Uterus (tissue), 2 donors: Measurements from ENCODE around the gene EFEMP1.

ENCODE experiments used
- CTCF ChIP-seq, 4 experiments: fragments of 200-600 bp in 2 of 4; fragments of 450-650 bp in 2 of 4; sonication (generic) in 2 of 4; IDR thresholded peaks; one replicate each; pipeline ENCODE4 v1.5.1; 2016 to 2019; ENCODE audit warnings: antibody characterized with exemption in 4 of 4, mild to moderate bottlenecking in 2 of 4, moderate library complexity in 1 of 4
- POLR2A ChIP-seq, 2 donors: fragments of 450-650 bp; IDR thresholded peaks; one replicate each; pipeline ENCODE4 v1.6.1; 2016; ENCODE audit warnings: antibody characterized with exemption in 2 of 2, mild to moderate bottlenecking in 1 of 2, moderate library complexity in 1 of 2

GRCh38 chr2:55917117-55917516, 6.5 kb downstream of the EFEMP1 start:
- TF ChIP-seq CTCF (IDR thresholded peaks at IDR 0.05) (no peak), POLR2A (IDR thresholded peaks at IDR 0.05) (no peak)
